Aorta (tissue), 5 donors: ENCODE measurements around the gene YY1AP1. TPM values are rescaled to one million over a fixed set of nuclear protein-coding genes. Genes with fewer than 3 reads are reported as not detected.
"Not testable (repeated sequence)": the region's sequence is repeated elsewhere in the genome, so short reads cannot be mapped to it uniquely, and the experiment has no call there.

Experiments
- ATAC-seq: fragments of 200-7000 bp; cut with Tn5 transposase; one replicate; pipeline ENCODE4 v1.9.1; 2022; ENCODE audit warnings: moderate library complexity; ENCODE audit not compliant: low FRiP score
- DNase-seq, 2 donors: peaks; one replicate each; pipeline ENCODE4 v3.0.0-alpha.2; 2020
- H3K27ac ChIP-seq, 2 donors: one replicate each; pipeline ENCODE4 v1.5.1; 2013; ENCODE audit warnings: low read length in 2 of 2, mild to moderate bottlenecking in 2 of 2, moderate library complexity in 2 of 2, control low read depth in 1 of 2, inconsistent platforms in 1 of 2, low read depth in 1 of 2
- H3K27me3 ChIP-seq, 2 donors: one replicate each; pipeline ENCODE4 v1.6.1; 2013; ENCODE audit warnings: control low read depth in 1 of 2, low read length in 1 of 2, mild to moderate bottlenecking in 1 of 2, moderate library complexity in 1 of 2; ENCODE audit not compliant: insufficient read depth in 2 of 2, control insufficient read depth in 1 of 2
- H3K36me3 ChIP-seq, 2 donors: one replicate each; pipeline ENCODE4 v1.6.1; 2013; ENCODE audit warnings: control low read depth in 1 of 2, low read length in 1 of 2, mild to moderate bottlenecking in 1 of 2; ENCODE audit not compliant: insufficient read depth in 2 of 2, control insufficient read depth in 1 of 2
- H3K4me1 ChIP-seq, 2 donors: one replicate each; pipeline ENCODE4 v1.6.1; 2013; ENCODE audit warnings: low read length in 2 of 2, control low read depth in 1 of 2, mild to moderate bottlenecking in 1 of 2, moderate library complexity in 1 of 2; ENCODE audit not compliant: insufficient read depth in 2 of 2, control insufficient read depth in 1 of 2
- H3K4me3 ChIP-seq, 2 donors: one replicate each; pipeline ENCODE4 v1.5.1; 2013; ENCODE audit warnings: low read length in 2 of 2, control low read depth in 1 of 2, mild to moderate bottlenecking in 1 of 2
- H3K9me3 ChIP-seq: one replicate; pipeline ENCODE4 v1.6.1; 2013; ENCODE audit warnings: mild to moderate bottlenecking, low read length; ENCODE audit not compliant: control insufficient read depth
- WGBS, 2 donors: extraction: QIAGEN DNeasy Blood & Tissue Kit; methylation state at CpG; one replicate each; pipeline ENCODE4 v1.1.7; 2013; 5-methylcytosine and 5-hydroxymethylcytosine counted together
- intact Hi-C, 2 donors: fragments of 100-400 bp; cut with DNase I; formaldehyde crosslinking; loops; one replicate each; pipeline versions ENCODE4 v1.14.2 to v1.15.0; 2022
- polyA plus RNA-seq, 2 donors: library from polyadenylated mRNA; stranded (reverse); fragments of 200-250 nt; gene quantifications; one replicate each; pipeline ENCODE4 v1.2.3, GENCODE V29; 2013
- total RNA-seq, 2 donors: library from RNA; stranded (reverse); fragmentation: NEBNext Ultra II Directional; extraction: Animal tissue kit (Norgen Biotek cat#: 25700); gene quantifications; one replicate each; pipeline ENCODE4 v1.2.1, GENCODE V29; 2021
- donor health status: healthy with polysubstance abuse.
- donor health status: Bipolar disorder and iron deficiency.
- donor health status: DM: no; HTN: no; CAD: no.
- donor health status: DM: no; HTN: no; CAD: no.
- donor health status: DM: yes; HTN: yes; CAD: no.

The YY1AP1 gene
- total and polyA plus RNA-seq, 4 donors, result 28.0 to 84.3 (median 62.5) TPM

DNA sequence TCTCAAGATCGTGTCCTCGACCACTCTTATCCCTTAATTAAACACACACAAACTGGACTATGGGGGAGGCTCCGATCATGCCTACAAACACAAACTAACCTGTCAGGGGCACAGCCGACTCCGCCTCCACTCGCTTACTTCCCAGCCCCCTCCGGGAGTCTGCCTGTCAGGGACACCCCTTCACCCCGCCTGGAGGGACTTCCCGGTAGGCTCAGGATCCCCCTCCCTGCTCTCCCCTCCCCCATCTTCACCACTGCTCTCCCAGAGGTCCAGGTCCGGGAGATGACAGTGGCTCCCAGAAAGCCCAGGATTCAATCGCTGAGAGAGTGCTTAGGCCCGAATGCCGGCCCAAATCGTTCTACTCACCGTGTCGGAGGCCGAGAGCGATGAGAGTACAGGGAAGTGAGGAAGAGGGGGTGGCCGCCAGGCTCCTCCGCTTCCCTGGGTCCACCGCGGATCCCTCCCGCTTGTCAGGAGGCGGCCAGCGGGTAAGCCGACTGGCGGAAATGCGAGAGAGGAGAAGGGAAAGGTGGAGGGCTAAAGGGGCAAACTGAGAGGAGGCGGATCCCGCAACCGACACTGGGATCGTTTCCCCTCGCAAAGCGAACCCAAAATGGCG, 760 bp downstream of the YY1AP1 start:
- intact Hi-C loops, H3K27me3 ChIP-seq, H3K4me1 ChIP-seq, H3K36me3 ChIP-seq, H3K9me3 ChIP-seq: not testable (repeated sequence)
- WGBS, 2 donors, result 0 to 1% methylated on average over 24 to 28 of the region's 35 CpGs
- DNase-seq, result peak in 1 of 2 donors; percentile 86
- peak overlapping the region in 1 of 2 donors; percentile 89 for H3K27ac ChIP-seq
- H3K4me3 ChIP-seq, result peak overlapping the region; percentile 56 to 67
- peak; percentile 59 for ATAC-seq

DNA sequence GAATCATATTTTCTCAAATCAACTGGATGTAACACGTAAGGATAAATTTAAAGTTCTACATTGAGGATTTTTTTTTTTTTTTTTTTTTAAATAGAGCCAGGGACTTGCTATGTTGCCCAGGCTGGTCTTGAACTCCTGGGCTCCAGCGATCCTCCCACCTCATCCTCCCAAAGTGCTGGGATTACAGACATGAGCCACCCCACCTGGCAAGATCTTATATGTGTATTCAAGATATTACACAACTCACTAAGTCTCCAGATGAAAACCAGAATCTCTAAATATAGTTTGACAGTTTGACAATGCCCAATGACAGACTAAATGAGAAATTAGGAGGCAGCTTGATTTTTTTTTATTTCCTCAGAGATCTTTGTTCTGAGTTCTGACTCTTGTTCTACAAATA, 6.8 kb downstream of the YY1AP1 start:
- DNase-seq (no peak), ATAC-seq (no peak)
- Histone ChIP-seq H3K36me3 (peaks cover 2 to 6% of the 10 kb centered on the region in 2 donors), H3K27ac (no peak overlapping the region), H3K4me3 (no peak overlapping the region), H3K27me3 (no peaks in the 10 kb centered on the region), H3K4me1 (no peaks in the 10 kb centered on the region), H3K9me3 (no peaks in the 10 kb centered on the region)
- WGBS, 2 donors, result 80 to 85% methylated on average over 2 of the region's 2 CpGs
- intact Hi-C loops, result no loop called here

DNA sequence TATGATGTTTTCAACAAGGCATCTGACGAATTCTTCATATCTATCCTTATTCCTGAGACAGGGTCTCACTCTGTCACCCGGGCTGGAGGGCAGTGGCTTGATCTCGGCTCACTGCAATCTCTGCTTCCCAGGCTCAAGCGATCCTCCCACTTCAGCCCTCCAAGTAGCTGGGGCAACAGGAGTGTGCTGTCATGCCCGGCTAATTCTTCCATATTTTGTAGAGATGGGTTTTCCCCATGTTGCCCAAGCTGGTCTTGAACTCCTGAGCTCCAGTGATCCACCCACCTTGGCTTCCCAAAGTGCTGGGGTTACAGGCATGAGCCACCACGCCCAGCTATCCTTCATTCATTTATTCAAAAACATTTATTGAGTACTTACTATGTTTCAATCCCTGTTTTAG, 8.0 kb downstream of the YY1AP1 start:
- DNase-seq, result no peak
- Histone ChIP-seq H3K9me3 (no peaks in the 10 kb centered on the region), H3K36me3 (peaks cover 5 to 10% of the 10 kb centered on the region in 2 donors), H3K27ac (no peak overlapping the region), H3K4me3 (no peak overlapping the region), H3K4me1 (no peaks in the 10 kb centered on the region), H3K27me3 (no peaks in the 10 kb centered on the region)
- WGBS, 2 donors, result 90% methylated on average over 6 of the region's 6 CpGs
- ATAC-seq, result no peak
- intact Hi-C loops, result no loop called here

DNA sequence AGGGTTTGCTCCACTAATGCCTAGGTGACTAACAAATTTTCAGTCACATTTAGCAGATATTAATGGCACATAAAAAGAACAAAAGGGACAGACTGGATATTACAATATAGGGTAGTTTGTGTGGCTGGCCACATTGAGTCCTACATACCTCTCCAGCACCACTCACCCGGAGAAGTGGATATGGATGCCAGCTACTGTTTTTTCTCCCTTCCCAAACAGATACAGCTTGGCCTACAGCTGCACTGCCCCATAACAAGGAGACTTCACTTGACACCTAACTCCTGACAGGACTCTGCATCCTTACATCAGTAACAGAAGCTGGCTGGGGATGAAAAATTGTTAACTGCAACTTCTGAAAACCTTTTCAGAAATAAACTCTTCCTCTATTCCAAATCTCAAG, 9.6 kb downstream of the YY1AP1 start:
- H3K27me3 ChIP-seq, H3K27ac ChIP-seq, H3K4me3 ChIP-seq, H3K9me3 ChIP-seq, DNase-seq, ATAC-seq, H3K4me1 ChIP-seq, intact Hi-C loops: not testable (repeated sequence)
- 64 to 94% methylated on average over 1 of the region's 1 CpG for WGBS, 2 donors
- peaks cover 7 to 17% of the 10 kb centered on the region in 2 donors for H3K36me3 ChIP-seq

DNA sequence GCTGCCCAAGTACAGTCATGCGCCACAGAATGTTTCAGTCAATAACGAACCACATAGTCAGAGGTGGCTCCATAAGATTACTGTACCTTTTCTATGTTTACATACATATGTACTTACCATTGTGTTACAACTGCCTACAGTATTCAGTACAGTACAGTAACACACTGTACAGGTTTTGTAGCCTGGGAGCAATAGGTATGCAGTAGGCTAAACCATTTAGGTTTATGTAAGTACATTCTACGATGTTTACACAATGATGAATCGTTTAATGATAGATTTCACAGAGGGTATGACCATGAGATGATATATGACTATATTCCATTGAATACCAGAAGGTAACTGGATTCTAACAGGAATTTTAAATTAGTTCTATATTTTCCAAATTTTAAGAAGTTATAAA, 10.5 kb downstream of the YY1AP1 start:
- Histone ChIP-seq H3K4me3 (no peak overlapping the region), H3K27ac (no peak overlapping the region), H3K36me3 (peaks cover 7 to 23% of the 10 kb centered on the region in 2 donors), H3K9me3 (no peaks in the 10 kb centered on the region), H3K27me3 (no peaks in the 10 kb centered on the region), H3K4me1 (no peaks in the 10 kb centered on the region)
- ATAC-seq (no peak), DNase-seq (no peak)
- WGBS, 2 donors, result 90 to 95% methylated on average over 4 of the region's 4 CpGs
- intact Hi-C loops, result no loop called here

DNA sequence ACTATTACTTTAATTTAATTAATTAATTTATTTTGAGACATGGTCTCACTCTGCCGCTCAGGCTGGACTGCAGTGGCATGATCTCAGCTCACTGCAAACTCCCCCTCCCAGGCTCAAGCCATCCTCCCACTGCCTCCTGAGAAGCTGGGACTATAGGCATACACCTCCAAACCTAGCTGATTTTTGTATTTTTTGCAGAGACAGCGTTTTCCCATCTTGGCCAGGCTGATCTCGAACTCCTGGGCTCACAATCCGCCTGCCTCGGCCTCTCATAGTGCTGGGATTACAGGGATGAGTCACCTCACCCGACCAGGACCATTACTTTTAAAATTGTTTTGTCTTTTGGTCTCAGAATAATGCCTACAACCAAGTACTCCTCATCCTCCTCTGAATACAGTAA, 15.6 kb downstream of the YY1AP1 start:
- Histone ChIP-seq H3K4me1 (no peaks in the 10 kb centered on the region), H3K27me3 (no peaks in the 10 kb centered on the region), H3K9me3 (no peaks in the 10 kb centered on the region), H3K27ac (no peak overlapping the region), H3K36me3 (peaks cover 11 to 17% of the 10 kb centered on the region in 2 donors), H3K4me3 (no peak overlapping the region)
- no peak for ATAC-seq
- 85 to 92% methylated on average over 6 of the region's 6 CpGs for WGBS, 2 donors
- intact Hi-C loops, result no loop called here
- DNase-seq, result no peak

DNA sequence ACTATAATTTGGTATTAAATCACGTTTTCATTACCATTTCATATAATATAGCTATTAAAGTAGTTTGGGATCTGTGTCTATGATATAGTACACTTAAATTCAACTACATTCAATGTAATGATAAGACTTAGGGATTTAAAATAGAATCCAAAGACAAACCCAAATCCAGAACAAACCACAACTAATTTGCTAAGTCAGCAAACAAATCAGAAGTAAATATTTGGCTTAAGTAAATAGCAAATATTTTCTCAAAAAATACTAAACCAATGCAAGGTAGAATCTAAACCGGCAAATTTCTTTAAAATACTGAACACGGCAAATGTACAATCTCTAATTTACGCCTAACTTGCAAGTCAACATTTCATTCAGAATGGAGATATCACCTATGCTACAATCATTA, 16.8 kb downstream of the YY1AP1 start:
- Histone ChIP-seq H3K4me1 (no peaks in the 10 kb centered on the region), H3K27me3 (no peaks in the 10 kb centered on the region), H3K27ac (no peak overlapping the region), H3K4me3 (no peak overlapping the region), H3K9me3 (no peaks in the 10 kb centered on the region), H3K36me3 (peaks cover 13 to 22% of the 10 kb centered on the region in 2 donors)
- ATAC-seq (no peak), DNase-seq (no peak)
- intact Hi-C loops, result no loop called here
- WGBS, 2 donors, result 76 to 84% methylated on average over 4 of the region's 4 CpGs

DNA sequence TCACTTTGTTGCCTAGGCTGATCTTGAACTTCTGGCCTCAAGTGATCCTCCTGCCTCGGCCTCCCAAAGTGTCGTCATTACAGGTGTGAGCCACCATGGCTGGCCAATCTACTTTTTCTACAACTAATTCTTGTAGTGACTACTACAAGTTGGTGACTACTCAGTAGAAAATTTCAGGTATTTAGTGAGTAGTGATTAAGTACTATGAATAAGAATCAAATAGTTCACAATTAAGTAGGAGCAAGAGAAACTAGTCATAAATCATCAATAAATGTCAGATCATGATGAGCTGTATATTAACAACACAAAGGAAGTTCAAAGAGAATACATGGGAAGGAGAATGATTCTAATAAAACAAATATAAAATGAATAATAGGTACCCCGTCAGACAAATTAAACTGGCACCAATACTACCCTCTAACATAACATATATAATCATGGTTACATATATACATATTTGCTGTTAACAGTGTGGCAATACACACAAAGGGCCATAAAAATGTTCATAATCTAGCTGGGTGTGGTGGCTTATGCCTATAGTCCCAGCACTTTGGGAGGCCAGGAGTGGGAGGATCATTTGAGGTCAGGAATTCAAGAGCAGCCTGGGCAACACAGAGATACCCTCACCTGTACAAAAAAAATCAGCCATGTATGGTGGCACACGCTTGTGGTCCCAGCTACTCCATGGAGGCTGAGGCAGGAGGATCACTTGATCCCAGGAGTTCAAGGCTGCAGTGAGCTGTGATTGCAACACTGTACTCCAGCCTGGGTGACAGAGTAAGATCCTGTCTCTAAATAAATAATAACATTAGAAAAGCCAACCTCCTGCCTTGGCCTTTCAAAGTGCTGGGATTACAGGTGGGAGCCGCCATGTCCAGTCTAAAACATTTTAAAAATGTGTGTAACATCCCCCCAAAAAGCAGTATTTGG, 19.1 kb downstream of the YY1AP1 start:
- DNase-seq (no peak), ATAC-seq (no peak)
- Histone ChIP-seq H3K36me3 (peaks cover 13 to 15% of the 10 kb centered on the region in 2 donors), H3K9me3 (no peaks in the 10 kb centered on the region), H3K27ac (no peak overlapping the region), H3K27me3 (no peaks in the 10 kb centered on the region), H3K4me1 (no peaks in the 10 kb centered on the region), H3K4me3 (no peak overlapping the region)
- 93 to 96% methylated on average over 5 of the region's 5 CpGs for WGBS, 2 donors
- intact Hi-C loops, result no loop called here

DNA sequence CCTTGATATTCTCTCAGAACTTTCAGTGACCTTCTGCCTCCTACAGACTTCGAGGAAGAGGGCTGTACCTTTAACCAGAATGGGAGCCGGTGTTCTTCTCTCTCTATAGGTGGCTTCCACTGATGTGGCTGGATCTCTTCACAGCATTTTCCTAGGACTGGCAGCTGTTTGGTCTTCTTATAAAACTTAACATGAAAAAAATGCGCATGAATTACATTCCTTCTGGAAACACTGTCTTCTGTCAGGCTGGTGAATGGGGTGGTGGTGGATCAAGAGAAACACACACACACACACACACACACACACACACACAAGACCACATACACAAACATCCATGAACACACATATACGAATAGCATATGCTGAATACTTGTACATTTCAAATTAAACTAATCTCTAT, 27.3 kb downstream of the YY1AP1 start:
- intact Hi-C loops, result not testable (repeated sequence)
- peaks cover 6 to 12% of the 10 kb centered on the region in 2 donors for H3K36me3 ChIP-seq
- 87 to 94% methylated on average over 2 to 3 of the region's 4 CpGs for WGBS, 2 donors

More for the DNA sequence above, 27.3 kb downstream of the YY1AP1 start:
- not testable (repeated sequence) for H3K27me3 ChIP-seq, H3K9me3 ChIP-seq, ATAC-seq, DNase-seq, H3K4me3 ChIP-seq, H3K27ac ChIP-seq, H3K4me1 ChIP-seq
